Myocyte (in vitro differentiated cells): ENCODE results near the gene UBE2O. TPM values are rescaled to one million over a fixed set of nuclear protein-coding genes. Genes with fewer than 3 reads are reported as not detected.
A peak's percentile ranks its signal among the peaks of the same experiment; 100 is the strongest.

Experiments used
- DNase-seq: peaks from one replicate; pipeline ENCODE4 v3.0.0-alpha.2; 2012; ENCODE audit warnings: low read depth
- total RNA-seq: library from RNA; depleted of rRNA; stranded (reverse); fragments of >200 nt; gene quantifications from 2 replicates; pipeline ENCODE4 v1.2.3, GENCODE V29; 2014

The UBE2O gene
- total RNA-seq, 1 donor from 2014 or later, result 21.1 TPM

DNA sequence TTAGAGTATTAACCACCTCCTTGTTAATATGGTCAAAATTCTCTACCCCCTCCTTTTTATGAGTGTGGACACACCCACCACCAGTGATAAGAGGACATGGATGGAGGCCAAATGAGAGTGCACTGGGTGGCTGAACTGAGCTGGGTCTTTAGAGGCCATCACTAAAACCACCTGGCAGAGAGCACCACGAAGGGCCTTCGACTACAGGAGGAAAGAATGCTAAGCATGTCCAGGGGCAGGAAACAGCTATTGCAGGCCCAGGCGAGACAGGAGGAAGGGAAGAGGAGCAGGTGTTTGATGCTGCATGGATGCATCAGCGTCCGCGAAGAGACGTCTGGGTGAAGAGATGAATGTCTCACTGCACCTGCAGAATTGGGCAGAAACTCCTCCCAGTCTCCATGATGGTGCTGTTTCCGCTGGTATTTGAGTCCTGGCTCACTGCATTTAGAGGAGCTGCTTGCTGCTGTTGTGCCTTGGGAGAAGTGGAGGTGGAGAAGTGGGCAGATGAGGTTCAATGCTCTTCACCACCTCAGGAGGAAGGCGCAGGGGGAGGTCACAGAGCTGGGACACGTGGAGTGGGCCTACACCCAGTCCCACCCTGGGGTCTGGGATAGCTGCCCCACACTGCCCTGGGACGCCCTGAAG lies 35.3 kb downstream of the UBE2O start:
- peak; percentile 60 for DNase-seq

DNA sequence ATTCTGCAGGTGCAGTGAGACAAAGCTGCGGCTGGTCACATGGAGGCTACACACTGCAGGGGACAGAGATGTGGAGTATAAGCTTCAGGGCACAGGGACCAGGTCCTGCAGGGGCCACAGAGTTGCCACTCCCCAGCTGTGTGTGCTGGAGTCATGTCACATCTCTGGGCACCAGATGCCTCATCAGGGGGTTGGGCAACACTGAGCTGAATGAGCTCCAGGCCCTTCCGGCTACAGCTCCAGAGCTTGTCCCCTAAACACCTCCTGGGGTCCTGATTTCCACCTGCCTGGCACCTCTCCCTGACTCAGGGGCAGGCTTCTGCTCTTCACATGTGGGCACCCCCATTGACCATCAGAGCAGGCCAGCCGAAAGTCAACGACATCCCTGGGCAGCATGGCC lies 36.1 kb downstream of the UBE2O start:
- no peak for DNase-seq

GRCh38 chr17:76416457-76416856 lies 36.5 kb downstream of the UBE2O start:
- DNase-seq, result peak; percentile 46

DNA sequence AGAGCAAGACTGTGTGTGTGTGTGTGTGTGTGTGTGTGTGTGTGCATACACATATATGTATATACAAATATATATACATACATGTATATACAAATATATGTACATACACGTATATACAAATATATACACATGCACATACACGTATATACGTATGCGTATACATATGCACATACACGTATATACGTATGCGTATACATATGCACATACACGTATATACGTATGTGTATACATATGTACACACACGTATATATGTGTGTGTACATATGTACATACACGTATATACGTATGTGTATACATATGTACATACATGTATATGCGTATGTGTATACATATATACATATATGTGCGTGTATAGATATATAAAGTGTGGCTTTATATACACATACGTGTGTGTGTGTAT lies 37.2 kb downstream of the UBE2O start:
- no peak for DNase-seq

- peak; percentile 53 for DNase-seq
Measured at GRCh38 chr17:76414334-76415295, 38.3 kb downstream of the UBE2O start.

DNA sequence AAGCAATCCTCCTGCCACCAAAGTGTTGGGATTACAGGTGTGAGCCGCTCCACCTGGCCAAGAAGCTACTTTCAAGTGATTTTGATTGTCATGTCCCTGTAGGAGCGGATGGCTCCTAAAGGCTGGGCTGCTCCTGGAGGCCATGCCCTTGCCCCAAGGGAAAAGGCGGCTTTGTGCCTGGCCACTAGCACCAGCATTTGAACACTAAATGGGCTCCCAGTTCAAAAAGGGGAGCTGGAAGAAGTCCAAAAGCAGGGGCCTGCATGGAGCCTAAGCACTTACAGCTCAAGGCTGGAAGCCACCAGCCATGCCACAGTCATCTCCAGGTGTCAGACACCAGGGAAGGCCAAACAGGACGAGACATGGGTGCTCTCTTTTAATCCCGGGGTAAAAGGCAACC lies 41.7 kb downstream of the UBE2O start:
- no peak for DNase-seq

- no peak for DNase-seq
Measured at GRCh38 chr17:76410328-76410965, 42.5 kb downstream of the UBE2O start.

DNA sequence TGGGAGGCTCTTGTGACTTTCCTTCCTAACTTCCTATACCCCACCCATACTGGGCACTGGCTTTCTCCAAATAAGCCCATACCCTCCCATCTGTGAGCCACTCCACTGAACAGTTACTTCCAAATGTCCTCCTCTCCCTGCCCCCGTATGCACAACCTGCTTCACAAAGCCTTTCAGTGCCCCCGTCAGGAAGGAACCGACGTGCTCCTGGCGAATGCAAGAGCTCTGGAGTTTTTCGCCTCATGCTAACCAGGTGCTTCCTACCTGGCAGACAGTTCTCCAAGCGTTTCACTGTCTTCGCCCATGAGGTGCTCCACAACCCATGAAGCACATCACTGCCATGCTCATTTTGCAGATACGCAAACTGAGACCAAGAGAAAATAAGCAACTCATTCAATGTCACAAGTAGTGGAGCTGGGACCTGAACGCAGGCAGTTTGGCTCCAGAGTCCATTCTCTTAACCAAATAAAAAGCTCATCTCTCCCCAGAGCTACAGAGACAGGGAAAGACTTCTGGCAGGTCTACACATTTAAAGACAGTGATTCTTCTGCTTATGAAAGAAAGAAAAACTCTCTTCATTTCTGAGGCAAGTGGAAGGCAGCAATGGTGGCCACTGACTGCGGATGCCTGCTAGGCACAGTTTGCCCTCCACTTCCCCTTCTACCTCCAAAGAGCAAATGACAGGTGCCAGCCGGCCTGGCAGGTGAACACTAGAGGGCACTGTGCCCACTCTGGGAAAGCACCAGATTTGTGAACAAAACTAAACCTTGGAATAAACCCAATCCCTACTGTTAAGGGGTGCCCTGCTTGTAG lies 44.7 kb downstream of the UBE2O start:
- DNase-seq, result peak; percentile 38

GRCh38 chr17:76407509-76407908 lies 45.4 kb downstream of the UBE2O start:
- DNase-seq, result peak; percentile 35

DNA sequence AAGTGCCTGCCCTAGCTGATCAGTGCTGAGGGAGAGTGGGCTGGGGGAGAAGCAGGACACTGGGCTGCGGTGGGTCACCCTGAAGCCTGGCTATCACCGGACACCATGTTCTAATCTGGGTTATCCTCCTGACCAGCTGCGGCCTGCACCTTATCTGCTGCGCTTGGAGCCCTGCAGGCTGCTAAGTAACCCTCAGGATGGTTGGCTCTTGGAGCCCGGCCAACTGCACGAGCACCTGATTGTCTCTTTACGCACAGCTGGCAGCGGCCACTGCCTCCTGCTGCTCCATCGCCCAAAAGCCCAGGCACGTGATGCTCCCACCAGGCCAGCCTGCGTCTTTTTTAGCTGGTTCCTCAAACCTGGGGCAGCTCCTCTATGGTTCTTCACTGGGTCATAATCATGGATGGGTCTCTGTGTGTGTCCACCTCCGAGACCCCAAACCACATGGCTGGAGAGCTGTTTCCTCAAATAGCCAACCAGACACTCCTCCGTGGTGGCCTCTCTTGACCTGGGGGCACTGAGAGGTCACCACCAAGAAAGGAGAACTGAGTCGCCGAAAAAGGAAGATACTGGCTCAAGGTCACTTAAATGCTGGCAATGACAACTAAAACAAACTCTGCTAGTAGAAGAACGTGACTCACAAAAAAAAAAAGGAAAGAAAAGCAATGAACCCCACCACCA lies 46.8 kb downstream of the UBE2O start:
- DNase-seq, result no peak

GRCh38 chr17:76405607-76405966 lies 47.4 kb downstream of the UBE2O start:
- no peak for DNase-seq

DNA sequence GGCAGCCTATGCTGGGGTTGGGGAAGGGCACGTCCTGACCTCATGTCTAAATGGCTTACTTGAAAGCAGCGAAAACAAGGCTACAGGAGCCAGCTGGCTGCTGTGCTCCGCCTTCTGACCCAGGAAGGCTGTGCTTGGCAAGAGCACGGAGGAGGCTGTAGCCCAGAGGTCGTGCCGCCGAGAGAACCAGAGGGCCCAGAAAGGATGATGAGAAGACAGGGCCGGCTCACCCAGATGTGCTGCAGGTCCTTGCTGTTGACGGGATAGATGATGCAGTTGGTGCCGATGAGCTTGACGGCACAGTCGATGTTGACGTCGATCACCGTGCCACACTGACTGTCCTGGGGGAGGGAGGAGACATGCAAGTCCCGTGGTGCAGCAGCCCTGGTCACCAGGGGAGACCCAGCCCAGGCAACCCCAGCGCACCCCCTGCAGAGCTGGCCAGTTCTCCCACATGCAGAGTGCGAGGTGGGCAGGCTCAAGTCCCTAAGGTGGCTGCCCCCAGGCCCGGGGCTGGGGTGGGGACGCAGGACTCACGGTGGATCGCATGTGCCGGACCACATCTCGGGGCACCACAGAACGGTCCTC lies 47.9 kb downstream of the UBE2O start:
- no peak for DNase-seq

GRCh38 chr17:76404256-76404655 lies 48.7 kb downstream of the UBE2O start:
- no peak for DNase-seq

DNA sequence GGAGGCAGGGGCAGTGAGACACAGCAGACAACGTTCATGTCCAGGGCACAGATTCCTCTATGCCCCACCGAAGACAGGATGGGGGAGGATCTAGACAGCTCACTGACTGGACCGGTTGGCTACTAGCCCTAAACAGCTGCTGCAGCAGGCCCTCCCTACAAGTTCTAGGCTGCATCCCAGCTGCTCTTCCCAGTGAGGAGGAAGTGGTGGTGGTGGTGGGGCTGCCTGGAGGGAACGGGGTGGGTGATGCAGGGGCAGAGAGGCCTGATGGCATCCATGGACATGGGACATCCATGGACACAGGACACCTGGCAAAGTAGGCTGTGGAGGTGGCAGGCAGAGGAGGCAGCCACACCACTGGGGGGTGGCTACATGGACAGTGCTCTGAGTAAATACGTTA lies 50.2 kb downstream of the UBE2O start:
- peak; percentile 57 for DNase-seq

- no peak for DNase-seq
Measured at GRCh38 chr17:76399175-76400172, 53.5 kb downstream of the UBE2O start.

DNA sequence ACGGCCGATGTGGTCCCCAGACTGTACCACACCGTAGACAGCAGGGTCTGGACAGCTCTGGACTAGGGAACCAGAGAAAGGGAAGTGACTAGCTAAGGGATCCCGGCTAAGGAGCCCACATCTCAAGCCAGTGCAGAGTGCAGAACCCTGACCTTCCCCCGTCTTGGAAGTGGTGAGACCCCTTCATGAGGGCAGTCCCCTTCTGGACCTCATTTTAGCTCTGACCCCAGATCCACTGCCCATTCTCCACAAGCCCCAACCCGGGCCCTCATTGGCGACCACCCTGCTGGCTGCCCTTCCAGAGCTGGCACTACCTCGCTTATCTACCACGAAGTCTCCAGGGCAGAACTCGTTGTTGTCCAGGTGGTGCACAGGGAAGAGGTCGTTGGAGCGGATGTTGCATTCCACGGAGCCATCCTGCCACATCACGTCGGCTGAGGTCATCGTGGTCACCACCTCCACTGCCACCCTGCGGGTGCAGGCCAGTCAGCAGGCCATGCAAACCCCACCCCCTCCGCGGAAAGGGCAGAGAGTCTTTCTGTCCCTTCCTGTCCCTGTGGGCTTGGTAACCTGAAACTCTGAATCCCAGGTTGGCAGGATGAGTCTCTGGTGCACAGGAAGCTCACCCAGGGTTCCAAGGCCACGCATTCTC lies 54.3 kb downstream of the UBE2O start:
- DNase-seq, result no peak

GRCh38 chr17:76397687-76398522 lies 55.0 kb downstream of the UBE2O start:
- peak; percentile 96 for DNase-seq

- no peak for DNase-seq
Measured at GRCh38 chr17:76397184-76397583, 55.8 kb downstream of the UBE2O start.
